GM19452 (cell line): ENCODE results near the gene PCDH15.

Experiments
- ATAC-seq: cut with Tn5 transposase; IDR thresholded peaks from one replicate; pipeline ENCODE4 v1.9.1; 2021; ENCODE audit not compliant: unreplicated experiment

Gene PCDH15

DNA sequence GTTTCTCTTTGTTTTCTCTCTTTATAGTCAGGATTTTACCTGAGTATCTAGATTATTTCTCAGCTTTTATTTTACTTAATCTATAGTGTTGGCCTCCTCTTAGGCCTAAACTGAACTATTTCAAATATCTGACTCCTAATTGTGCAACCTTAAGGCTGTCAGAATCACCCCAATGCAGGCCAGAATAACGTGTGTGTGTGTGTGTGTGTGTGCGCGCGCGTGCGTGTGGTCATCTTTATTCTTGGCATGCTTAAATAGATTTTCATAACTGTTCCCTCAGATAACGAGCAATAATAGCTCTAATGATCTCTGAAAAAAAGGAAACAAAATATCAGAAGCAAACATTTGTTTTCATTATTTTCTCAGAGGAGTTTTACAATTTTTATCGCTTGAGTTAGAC is 92.4 kb downstream of the PCDH15 start:
- no peak for ATAC-seq

DNA sequence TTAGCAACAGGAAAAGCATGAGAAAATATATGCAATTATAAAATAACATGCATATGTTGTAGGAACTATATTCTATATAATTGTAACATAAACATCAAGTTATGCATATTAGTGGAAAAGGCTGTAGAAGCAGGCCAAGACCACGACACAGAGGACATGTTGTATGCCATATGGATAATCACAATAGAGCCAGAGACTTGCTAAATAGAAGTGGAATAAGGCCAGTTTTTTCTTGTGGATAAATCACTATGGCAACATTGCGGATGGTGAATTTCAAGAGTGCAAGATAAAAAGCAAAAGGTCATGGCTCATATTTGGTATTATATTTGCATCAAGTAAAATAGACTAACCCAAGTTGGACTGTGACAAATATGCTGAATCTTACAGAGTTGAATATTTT is 93.0 kb downstream of the PCDH15 start:
- no peak for ATAC-seq

- ATAC-seq: no peak
These were observed 98.2 kb downstream of the PCDH15 start for GRCh38 chr10:54702583-54703485.

- no peak for ATAC-seq
These were observed 109.7 kb downstream of the PCDH15 start for GRCh38 chr10:54691331-54691730.

- ATAC-seq: no peak
These were observed 118.5 kb downstream of the PCDH15 start for GRCh38 chr10:54682554-54682953.

DNA sequence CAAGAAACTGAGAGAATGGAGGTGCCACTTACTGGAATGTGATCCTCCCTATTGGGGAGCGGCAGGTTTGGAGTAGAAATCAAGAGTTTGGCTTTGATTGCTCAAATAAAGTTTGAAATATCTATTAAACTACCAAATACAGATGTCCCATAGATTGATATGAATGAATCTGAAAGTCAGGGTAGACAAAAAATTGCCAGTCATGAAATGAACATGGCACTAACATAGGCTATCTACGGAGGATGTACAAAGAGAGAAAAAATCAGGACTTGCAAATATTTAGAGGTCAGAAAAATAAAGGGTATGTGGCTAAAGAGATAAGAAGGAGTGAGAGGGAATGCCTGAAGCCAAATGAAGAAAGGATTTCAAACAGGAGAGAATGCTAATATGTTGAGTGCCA is 119.9 kb downstream of the PCDH15 start:
- no peak for ATAC-seq

DNA sequence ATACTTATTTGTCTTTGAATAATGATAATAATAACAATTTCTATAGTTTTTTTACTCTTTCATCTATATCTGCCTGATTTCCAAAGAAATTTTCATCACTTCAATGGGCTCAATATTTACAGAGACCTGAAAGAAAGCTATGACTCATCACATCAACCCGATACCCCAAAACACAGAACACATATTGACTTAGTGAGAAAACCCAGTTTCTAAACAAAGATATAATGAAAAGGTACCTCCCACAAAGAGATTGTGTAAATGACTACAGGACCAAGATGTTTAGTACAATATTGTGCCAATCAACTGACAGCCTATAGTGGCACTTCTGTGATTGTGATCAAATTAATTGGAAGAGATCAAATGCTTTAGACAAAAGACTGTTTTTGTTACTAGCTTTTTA is 133.9 kb downstream of the PCDH15 start:
- no peak for ATAC-seq

DNA sequence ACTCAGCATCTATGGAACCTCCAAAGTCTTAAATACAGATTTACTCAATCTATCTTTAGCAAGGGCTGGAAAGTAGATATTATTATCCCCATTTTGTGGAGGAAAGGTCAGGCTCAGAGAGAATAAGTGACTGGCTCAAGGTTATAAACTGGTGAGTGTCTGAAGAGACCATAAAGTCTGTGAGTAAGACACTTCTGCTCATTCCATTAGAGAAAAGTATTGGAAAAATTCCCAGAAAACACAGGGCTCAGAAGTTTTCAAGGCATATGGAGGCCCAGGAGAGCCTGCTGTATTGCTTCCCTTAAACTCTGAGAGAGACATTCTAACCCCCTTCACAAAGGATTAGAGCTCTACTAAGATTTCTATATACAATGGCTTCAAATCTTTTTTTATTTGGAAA is 134.8 kb downstream of the PCDH15 start:
- ATAC-seq: no peak

GRCh38 chr10:54665095-54665494 is 135.9 kb downstream of the PCDH15 start:
- ATAC-seq: no peak

GRCh38 chr10:54660397-54660796 is 140.6 kb downstream of the PCDH15 start:
- no peak for ATAC-seq

DNA sequence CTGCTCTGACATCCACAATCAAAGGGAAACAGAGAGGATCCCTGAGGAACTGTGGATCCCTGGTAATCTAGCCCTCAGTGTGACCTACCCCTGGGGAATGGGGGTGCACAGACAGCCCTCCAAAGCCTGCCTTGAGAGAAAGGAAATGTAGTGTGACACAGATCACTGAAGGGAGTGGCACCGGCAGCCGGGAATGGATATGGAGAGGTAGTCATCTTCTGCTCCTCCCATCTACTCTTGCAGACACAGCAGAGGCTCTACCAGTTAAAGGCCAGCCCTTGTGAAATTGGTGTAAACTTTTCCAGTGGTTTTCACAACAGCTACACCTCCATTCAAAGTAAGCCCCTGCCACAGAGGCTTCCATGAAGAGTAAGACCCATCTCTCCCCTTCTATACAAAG is 144.4 kb downstream of the PCDH15 start:
- no peak for ATAC-seq

GRCh38 chr10:54653518-54653917 is 147.5 kb downstream of the PCDH15 start:
- no peak for ATAC-seq

- ATAC-seq: no peak
These were observed 150.5 kb downstream of the PCDH15 start for GRCh38 chr10:54650547-54650946.

DNA sequence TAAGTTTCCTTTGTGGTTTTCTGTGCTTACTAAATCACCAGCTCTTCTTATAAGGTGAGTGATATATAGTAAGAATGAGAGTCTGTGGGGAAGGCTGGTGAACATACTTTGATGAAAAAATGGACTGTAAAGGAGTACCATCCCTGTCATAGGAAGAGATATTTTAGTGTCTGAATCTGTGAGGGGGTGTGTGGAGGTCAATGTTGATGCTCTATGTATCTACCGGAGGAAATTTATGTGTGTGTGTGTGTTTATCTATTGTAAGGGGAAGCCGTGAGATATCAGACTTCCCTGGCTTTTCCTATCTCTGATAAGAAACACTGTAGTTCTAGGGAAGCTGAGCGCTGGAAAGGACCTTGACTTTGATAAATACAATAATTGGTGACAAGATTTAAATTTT is 179.0 kb downstream of the PCDH15 start:
- ATAC-seq: no peak

- no peak for ATAC-seq
These were observed 180.7 kb downstream of the PCDH15 start for GRCh38 chr10:54620352-54620751.

- no peak for ATAC-seq
These were observed 187.0 kb downstream of the PCDH15 start for GRCh38 chr10:54614072-54614471.

- no peak for ATAC-seq
These were observed 187.9 kb downstream of the PCDH15 start for GRCh38 chr10:54613162-54613561.

- ATAC-seq: no peak
These were observed 191.6 kb downstream of the PCDH15 start for GRCh38 chr10:54609423-54609822.

DNA sequence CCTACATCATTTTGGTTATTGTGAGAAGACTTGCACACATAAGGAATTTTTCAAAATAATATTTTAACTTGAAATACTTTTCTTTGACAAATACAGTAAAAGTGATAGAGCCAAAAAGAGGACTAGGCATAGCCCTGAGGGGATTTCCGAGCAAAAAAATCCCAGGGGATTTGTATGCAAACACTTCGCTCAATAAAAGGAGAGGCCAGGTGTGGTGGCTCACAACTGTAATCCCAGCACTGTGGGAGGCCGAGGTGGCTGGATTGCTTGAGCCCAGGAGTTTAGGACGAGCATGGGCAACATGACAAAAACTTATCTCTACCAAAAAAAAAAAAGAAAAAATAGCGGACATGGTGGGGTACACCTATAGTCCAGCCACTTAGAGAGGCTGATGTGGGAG is 193.0 kb downstream of the PCDH15 start:
- no peak for ATAC-seq

DNA sequence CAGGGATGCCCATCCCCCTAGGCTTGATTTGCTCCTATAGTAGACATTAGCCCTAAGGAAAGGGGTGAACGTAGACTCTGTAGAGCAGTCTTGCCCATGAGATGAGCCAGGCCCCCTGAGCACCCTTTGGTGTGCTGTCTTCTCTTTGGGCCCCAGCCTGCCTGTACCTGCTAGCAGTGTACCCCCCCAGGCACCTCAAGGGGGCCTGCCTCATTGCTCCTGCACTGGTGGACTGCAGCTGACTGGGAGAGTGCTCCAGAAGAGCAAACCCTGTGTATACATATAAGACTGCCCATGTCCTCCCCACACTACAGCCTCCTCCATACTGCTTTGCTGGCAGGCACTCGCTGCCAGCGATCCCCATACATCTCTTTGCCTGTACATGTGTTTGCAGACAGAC is 206.7 kb downstream of the PCDH15 start:
- ATAC-seq: no peak

GRCh38 chr10:54587971-54588370 is 213.1 kb downstream of the PCDH15 start:
- ATAC-seq: no peak

DNA sequence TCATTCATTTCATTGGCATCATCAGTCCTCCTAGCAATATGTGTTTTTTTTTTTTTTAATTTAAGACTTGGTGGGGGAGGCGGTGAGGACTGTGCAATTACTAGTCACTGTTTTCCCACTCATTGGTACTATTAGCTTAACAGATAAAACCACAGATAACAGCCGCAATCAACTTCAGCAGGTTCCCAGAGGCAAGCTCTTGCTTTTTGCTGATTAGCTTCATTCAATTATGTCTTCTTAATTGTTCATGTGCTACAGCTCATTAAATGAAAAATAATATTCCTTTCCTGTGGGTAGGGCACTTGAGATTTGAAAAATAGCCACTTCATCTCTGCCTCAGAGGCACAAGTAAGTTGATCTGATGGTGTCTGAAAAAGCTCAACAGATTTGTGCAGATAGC is 215.5 kb downstream of the PCDH15 start:
- ATAC-seq: no peak

GRCh38 chr10:54577682-54578081 is 223.3 kb downstream of the PCDH15 start:
- ATAC-seq: no peak
